Stomach (tissue), 9 donors: ENCODE measurements around the gene MGAT4A. TPM values are rescaled to one million over a fixed set of nuclear protein-coding genes. Genes with fewer than 3 reads are reported as not detected.

ENCODE experiments used
- DNase-seq, 2 donors: peaks; one replicate each; pipeline versions ENCODE4 v3.0.0 to v3.0.0-alpha.2; 2013 to 2019
- H3K27ac ChIP-seq, 5 donors: fragments of 200-600 bp in 4 of 5; sonication (generic) in 4 of 5; one replicate each; pipeline ENCODE4 v1.5.1; 2013 to 2019; ENCODE audit warnings: mild to moderate bottlenecking in 1 of 5, moderate library complexity in 1 of 5
- H3K27me3 ChIP-seq, 3 donors: fragments of 200-600 bp; sonication (generic); one replicate each; pipeline ENCODE4 v1.5.1; 2017 to 2019; ENCODE audit warnings: mixed run types in 1 of 3
- H3K36me3 ChIP-seq, 4 donors: fragments of 200-600 bp; sonication (generic); 1 replicate in 3 of 4; 2 replicates in 1 of 4; pipeline ENCODE4 v1.5.1; 2016 to 2019
- H3K4me1 ChIP-seq, 4 donors: fragments of 200-600 bp; sonication (generic); one replicate each; pipeline ENCODE4 v1.5.1; 2016 to 2019
- H3K4me3 ChIP-seq, 4 donors: fragments of 200-600 bp; sonication (generic) in 3 of 4; one replicate each; pipeline ENCODE4 v1.5.1; 2016 to 2019; ENCODE audit warnings: mild to moderate bottlenecking in 1 of 4
- H3K9me3 ChIP-seq, 4 donors: fragments of 200-600 bp; sonication (generic); one replicate each; pipeline ENCODE4 v1.5.1; 2016 to 2019
- EP300 ChIP-seq: sonication (generic); formaldehyde crosslinking; IDR thresholded peaks from one replicate; pipeline ENCODE4 v1.6.1; 2017; ENCODE audit warnings: antibody characterized with exemption
- POLR2A ChIP-seq, 4 donors: fragments of 450-650 bp; IDR thresholded peaks; one replicate each; pipeline ENCODE4 v1.6.1; 2016; ENCODE audit warnings: antibody characterized with exemption in 4 of 4, control low read depth in 2 of 4, mild to moderate bottlenecking in 1 of 4, moderate library complexity in 1 of 4
- POLR2AphosphoS5 ChIP-seq, 3 donors: sonication (generic); formaldehyde crosslinking; IDR thresholded peaks; one replicate each; pipeline ENCODE4 v1.6.1; 2016; ENCODE audit warnings: antibody characterized with exemption in 3 of 3
- WGBS, 5 donors: extraction: QIAGEN DNeasy Blood & Tissue Kit in 3 of 5; methylation state at CpG; one replicate each; pipeline versions ENCODE4 v1.1.5 to v1.1.7; 2013 to 2018; 5-methylcytosine and 5-hydroxymethylcytosine counted together
- intact Hi-C: fragments of 100-400 bp; cut with DNase I; formaldehyde crosslinking; loops from one replicate; pipeline ENCODE4 v1.15.1; 2023; ENCODE audit warnings: low total_unique reads
- polyA plus RNA-seq, 3 donors: library from polyadenylated mRNA; stranded (reverse); fragments of 200-250 nt; gene quantifications; one replicate each; pipeline ENCODE4 v1.2.3, GENCODE V29; 2013
- total RNA-seq, 5 donors: library from RNA; depleted of rRNA; stranded (reverse); fragments of >200 nt; gene quantifications; one replicate each; pipeline versions ENCODE4 v1.1.0 to v1.2.3, GENCODE V29; 2014 to 2016
- TF ChIP-seq, protein P1 (sequence below), 7 experiments: fragments of 450-650 bp in 4 of 7; fragments of 200-600 bp in 3 of 7; sonication (generic) in 3 of 7; IDR thresholded peaks; one replicate each; pipeline ENCODE4 v1.5.1; 2016 to 2019; ENCODE audit warnings: antibody characterized with exemption in 7 of 7, control low read depth in 2 of 7, mild to moderate bottlenecking in 1 of 7
- donor health status: healthy with polysubstance abuse.
- donor health status: Bipolar disorder and iron deficiency.
- donor health status: healthy.

Gene MGAT4A
- total and polyA plus RNA-seq, 8 donors, result 4.8 to 81.1 (median 11.8) TPM

- H3K9me3 ChIP-seq, result no peaks in the 10 kb centered on the region
- no peaks in the 10 kb centered on the region for H3K27me3 ChIP-seq
- intact Hi-C loops, result no loop called here
- H3K27ac ChIP-seq, result no peak overlapping the region
- no peak overlapping the region for H3K4me3 ChIP-seq
- H3K36me3 ChIP-seq, result no peaks in the 10 kb centered on the region
- DNase-seq, result no peak
- WGBS, 5 donors, result 83 to 90% (median 86%) methylated on average over 3 of the region's 3 CpGs
- H3K4me1 ChIP-seq, result peaks cover 0 to 35% (median 22%) of the 10 kb centered on the region in 4 donors
- TF ChIP-seq POLR2AphosphoS5 (IDR thresholded peaks at IDR 0.05), result peak in 1 of 3 donors; percentile 22
- TF ChIP-seq EP300, result no peak
Observed at GRCh38 chr2:98691303-98691702, 39.6 kb downstream of the MGAT4A start.

- no peak for DNase-seq
- Histone ChIP-seq H3K27me3 (no peaks in the 10 kb centered on the region), H3K9me3 (no peaks in the 10 kb centered on the region), H3K27ac (no peak overlapping the region), H3K4me3 (no peak overlapping the region), H3K36me3 (no peaks in the 10 kb centered on the region), H3K4me1 (peaks cover 0 to 6% (median 3%) of the 10 kb centered on the region in 4 donors)
- 93 to 96% (median 94%) methylated on average over 14 of the region's 14 CpGs for WGBS, 5 donors
- intact Hi-C loops, result no loop called here
- TF ChIP-seq, protein P1, sequence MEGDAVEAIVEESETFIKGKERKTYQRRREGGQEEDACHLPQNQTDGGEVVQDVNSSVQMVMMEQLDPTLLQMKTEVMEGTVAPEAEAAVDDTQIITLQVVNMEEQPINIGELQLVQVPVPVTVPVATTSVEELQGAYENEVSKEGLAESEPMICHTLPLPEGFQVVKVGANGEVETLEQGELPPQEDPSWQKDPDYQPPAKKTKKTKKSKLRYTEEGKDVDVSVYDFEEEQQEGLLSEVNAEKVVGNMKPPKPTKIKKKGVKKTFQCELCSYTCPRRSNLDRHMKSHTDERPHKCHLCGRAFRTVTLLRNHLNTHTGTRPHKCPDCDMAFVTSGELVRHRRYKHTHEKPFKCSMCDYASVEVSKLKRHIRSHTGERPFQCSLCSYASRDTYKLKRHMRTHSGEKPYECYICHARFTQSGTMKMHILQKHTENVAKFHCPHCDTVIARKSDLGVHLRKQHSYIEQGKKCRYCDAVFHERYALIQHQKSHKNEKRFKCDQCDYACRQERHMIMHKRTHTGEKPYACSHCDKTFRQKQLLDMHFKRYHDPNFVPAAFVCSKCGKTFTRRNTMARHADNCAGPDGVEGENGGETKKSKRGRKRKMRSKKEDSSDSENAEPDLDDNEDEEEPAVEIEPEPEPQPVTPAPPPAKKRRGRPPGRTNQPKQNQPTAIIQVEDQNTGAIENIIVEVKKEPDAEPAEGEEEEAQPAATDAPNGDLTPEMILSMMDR (IDR thresholded peaks at IDR 0.05), result no peak
- TF ChIP-seq POLR2AphosphoS5 (IDR thresholded peaks at IDR 0.05), result no peak
- TF ChIP-seq EP300, result no peak
- no peak for TF ChIP-seq POLR2A (IDR thresholded peaks at IDR 0.05)
Observed at GRCh38 chr2:98685930-98686887, 44.7 kb downstream of the MGAT4A start.

GRCh38 chr2:98683728-98684127, 47.2 kb downstream of the MGAT4A start:
- no peaks in the 10 kb centered on the region for H3K4me1 ChIP-seq
- no peaks in the 10 kb centered on the region for H3K9me3 ChIP-seq
- TF ChIP-seq POLR2A (IDR thresholded peaks at IDR 0.05), result no peak
- no peak for TF ChIP-seq POLR2AphosphoS5 (IDR thresholded peaks at IDR 0.05)
- no peak for TF ChIP-seq EP300
- TF ChIP-seq, protein P1 (IDR thresholded peaks at IDR 0.05), result no peak
- H3K4me3 ChIP-seq, result no peak overlapping the region
- intact Hi-C loops, result no loop called here
- DNase-seq, result no peak
- peak overlapping the region in 1 of 5 donors; percentile 0 for H3K27ac ChIP-seq
- H3K36me3 ChIP-seq, result no peaks in the 10 kb centered on the region
- WGBS, 5 donors, result 83 to 93% (median 90%) methylated on average over 5 of the region's 5 CpGs
- H3K27me3 ChIP-seq, result no peaks in the 10 kb centered on the region

DNA sequence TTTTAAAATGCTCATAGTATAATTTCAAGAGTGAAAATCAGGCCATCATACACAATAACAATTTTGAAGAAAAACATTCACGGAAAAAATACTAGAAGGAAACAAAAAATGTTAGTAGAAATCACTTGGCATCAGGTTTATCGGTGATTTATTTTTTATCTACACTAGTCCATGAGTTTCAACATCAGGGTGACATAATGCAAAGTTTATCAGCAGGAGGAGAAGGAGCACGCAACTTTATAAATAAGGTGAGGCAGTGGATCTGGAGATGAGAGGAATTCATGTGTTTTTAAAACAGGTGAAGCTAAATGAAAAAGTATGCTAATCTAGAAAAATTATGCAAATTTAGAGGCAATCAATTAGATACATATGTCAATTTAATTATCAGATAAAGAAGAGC, 54.2 kb downstream of the MGAT4A start:
- Histone ChIP-seq H3K4me1 (no peaks in the 10 kb centered on the region), H3K27me3 (no peaks in the 10 kb centered on the region), H3K27ac (no peak overlapping the region), H3K36me3 (peaks cover 0 to 39% (median 32%) of the 10 kb centered on the region in 4 donors), H3K4me3 (no peak overlapping the region), H3K9me3 (no peaks in the 10 kb centered on the region)
- intact Hi-C loops, result no loop called here
- DNase-seq, result no peak
- TF ChIP-seq, protein P1 (IDR thresholded peaks at IDR 0.05), result no peak
- WGBS, 5 donors, result 47 to 70% (median 55%) methylated on average over 3 of the region's 3 CpGs
